Neural progenitor cell (in vitro differentiated cells): ENCODE results near the gene CHSY3.

Experiments used
- CTCF ChIP-seq: fragments of 200-600 bp; sonication (generic); IDR thresholded peaks from 2 replicates; pipeline ENCODE4 v1.5.1; 2017; ENCODE audit warnings: antibody characterized with exemption, mild to moderate bottlenecking
- EZH2 ChIP-seq: fragments of 200-600 bp; sonication (generic); IDR thresholded peaks from 2 replicates; pipeline ENCODE4 v1.6.1; 2017; ENCODE audit warnings: antibody characterized with exemption, mild to moderate bottlenecking, moderate library complexity

- no peak for TF ChIP-seq EZH2
- TF ChIP-seq CTCF, result no peak
These were observed 141.1 kb downstream of the CHSY3 start for GRCh38 chr5:130045334-130045733.
